K562 (cell line): Measurements from ENCODE around the gene ELAC2. TPM values are rescaled to one million over a fixed set of nuclear protein-coding genes. Genes with fewer than 3 reads are reported as not detected.
A peak's percentile ranks its signal among the peaks of the same experiment; 100 is the strongest.

Source experiments
- CBX8 ChIP-seq: fragments of 200-600 bp; sonication (generic); IDR thresholded peaks from 2 replicates; pipeline ENCODE4 v1.6.1; 2012; ENCODE audit warnings: borderline replicate concordance, mixed run types, low read depth, mild to moderate bottlenecking, moderate library complexity, mixed read lengths, low read length, control low read depth, inconsistent platforms; ENCODE audit not compliant: poor library complexity, severe bottlenecking; ENCODE audit errors: extremely low read depth
- CHD4 ChIP-seq: fragments of 200-600 bp; sonication (generic); IDR thresholded peaks from 3 replicates; pipeline ENCODE4 v1.6.1; 2012; ENCODE audit warnings: low read depth, mild to moderate bottlenecking, mixed read lengths, low read length, inconsistent platforms; ENCODE audit not compliant: insufficient read depth, insufficient replicate concordance, poor library complexity, severe bottlenecking
- CTBP1 ChIP-seq: fragments of 450-650 bp; IDR thresholded peaks from 2 replicates; pipeline ENCODE4 v1.6.1; 2016; ENCODE audit warnings: borderline replicate concordance
- FOXA3 ChIP-seq, 2 experiments: fragments of 450-650 bp in 1 of 2; sonication (generic) in 1 of 2; formaldehyde crosslinking; IDR thresholded peaks in 1 of 2; conservative IDR thresholded peaks in 1 of 2; 2 replicates each; pipeline versions ENCODE4 v1.4.0 to v1.8.0; 2020 to 2022; ENCODE audit warnings: mild to moderate bottlenecking in 2 of 2, missing genetic modification reagents in 1 of 2
- FOXK1 ChIP-seq: sonication (generic); formaldehyde crosslinking; IDR thresholded peaks from 2 replicates; pipeline ENCODE4 v1.8.0; 2022; ENCODE audit warnings: missing genetic modification reagents, mild to moderate bottlenecking, borderline replicate concordance
- HMGN3 ChIP-seq: IDR thresholded peaks from 2 replicates; pipeline ENCODE4 v1.6.1; 2011; ENCODE audit warnings: borderline replicate concordance, low read depth, mild to moderate bottlenecking, mixed read lengths, low read length; ENCODE audit not compliant: insufficient read length; ENCODE audit errors: extremely low read depth
- KLF6 ChIP-seq: fragments of 250-450 bp; sonication (Bioruptor Pico); IDR thresholded peaks from 2 replicates; pipeline ENCODE4 v1.4.0; 2020; ENCODE audit warnings: mild to moderate bottlenecking, moderate library complexity, borderline replicate concordance
- PCBP1 ChIP-seq: fragments of 200-400 bp; formaldehyde crosslinking; IDR thresholded peaks from 2 replicates; pipeline ENCODE4 v1.6.1; 2018; ENCODE audit warnings: mild to moderate bottlenecking, low read depth, low read length; ENCODE audit not compliant: poor library complexity, severe bottlenecking
- PHF20 ChIP-seq: fragments of 450-650 bp; IDR thresholded peaks from 2 replicates; pipeline ENCODE4 v1.6.1; 2018; ENCODE audit not compliant: partially characterized antibody
- PML ChIP-seq: IDR thresholded peaks from 2 replicates; pipeline ENCODE4 v1.6.1; 2012; ENCODE audit warnings: low read length, inconsistent platforms
- POU5F1 ChIP-seq: fragments of 150-350 bp; IDR thresholded peaks from 2 replicates; pipeline ENCODE4 v1.6.1; 2014; ENCODE audit warnings: borderline replicate concordance, low read length, low read depth, mild to moderate bottlenecking; ENCODE audit not compliant: partially characterized antibody
- RBM25 ChIP-seq: fragments of 200-400 bp; formaldehyde crosslinking; IDR thresholded peaks from 2 replicates; pipeline ENCODE4 v1.6.1; 2018; ENCODE audit warnings: low read length, low read depth, moderate library complexity; ENCODE audit not compliant: severe bottlenecking
- RHOXF2B ChIP-seq: fragments of 250-450 bp; sonication (Bioruptor Pico); conservative IDR thresholded peaks from 2 replicates; pipeline ENCODE4 v1.5.1; 2021
- SRSF1 ChIP-seq: fragments of 200-400 bp; formaldehyde crosslinking; IDR thresholded peaks from 2 replicates; pipeline ENCODE4 v1.6.1; 2017; ENCODE audit warnings: mild to moderate bottlenecking, low read depth, low read length, moderate library complexity
- SRSF3 ChIP-seq: fragments of 200-400 bp; formaldehyde crosslinking; IDR thresholded peaks from 2 replicates; pipeline ENCODE4 v1.6.1; 2016; ENCODE audit warnings: mild to moderate bottlenecking, low read length, moderate library complexity; ENCODE audit not compliant: insufficient read depth
- STAT5A ChIP-seq: IDR thresholded peaks from 2 replicates; pipeline ENCODE4 v1.6.1; 2012; ENCODE audit warnings: low read length, inconsistent platforms, borderline replicate concordance
- TAF9B ChIP-seq: fragments of 450-650 bp; IDR thresholded peaks from 2 replicates; pipeline ENCODE4 v1.6.1; 2018; ENCODE audit warnings: mild to moderate bottlenecking; ENCODE audit not compliant: partially characterized antibody
- TBL1XR1 ChIP-seq, 2 experiments: IDR thresholded peaks; 2 replicates each; pipeline ENCODE4 v1.6.1; 2012; ENCODE audit warnings: improper control_type of control experiment in 2 of 2, low read length in 2 of 2, mild to moderate bottlenecking in 1 of 2
- U2AF2 ChIP-seq: fragments of 200-400 bp; formaldehyde crosslinking; optimal IDR thresholded peaks from 2 replicates; pipeline ENCODE3; 2017; ENCODE audit warnings: low read depth, mild to moderate bottlenecking, low read length
- XRCC4 ChIP-seq: IDR thresholded peaks from one replicate; pipeline ENCODE4 v1.6.1; 2011; ENCODE audit not compliant: insufficient read depth, insufficient read length; ENCODE audit errors: extremely low read depth
- ZBTB1 ChIP-seq: sonication (generic); formaldehyde crosslinking; IDR thresholded peaks from 2 replicates; pipeline ENCODE4 v1.8.1; 2023; ENCODE audit warnings: missing genetic modification reagents, low read depth, mild to moderate bottlenecking, borderline replicate concordance
- ZNF324 ChIP-seq: fragments of 250-450 bp; sonication (Bioruptor Pico); IDR thresholded peaks from 2 replicates; pipeline ENCODE4 v1.4.0; 2020; ENCODE audit warnings: mild to moderate bottlenecking
- ZNF436 ChIP-seq: fragments of 250-450, 450-650 bp; sonication (Bioruptor Pico); formaldehyde crosslinking; IDR thresholded peaks from 2 replicates; pipeline ENCODE4 v1.7.0; 2020; ENCODE audit warnings: mild to moderate bottlenecking
- ZNF77 ChIP-seq: fragments of 250-450 bp; sonication (Bioruptor Pico); IDR thresholded peaks from 2 replicates; pipeline ENCODE4 v1.5.0; 2020
- polyA plus RNA-seq, 8 experiments: library from polyadenylated mRNA; depleted of rRNA in 4 of 8; stranded (reverse) in 5 of 8; unstranded in 3 of 8; fragments of >200 nt; fragmentation: Nextera tagmentation in 2 of 8; fragmentation: Illumina TruSeq in 1 of 8; extraction: Ambion mirVana in 2 of 8; extraction: Trizol in 1 of 8; gene quantifications; 2 replicates each; pipeline versions ENCODE4 v1.2.1 to v1.2.3, GENCODE V29; 2011 to 2014; ENCODE audit warnings: inconsistent platforms in 1 of 8, missing spikeins in 1 of 8
- total RNA-seq, 7 experiments: library from RNA; depleted of rRNA in 6 of 7; stranded (reverse); fragments of >200 nt in 6 of 7; fragmentation: Illumina TruSeq in 2 of 7; extraction: Trizol in 2 of 7; gene quantifications; 2 replicates each; pipeline versions ENCODE4 v1.2.1 to v1.2.3, GENCODE V29; 2011 to 2021; ENCODE audit warnings: low replicate concordance in 1 of 7
- TF ChIP-seq, protein P1 (sequence below): sonication (generic); formaldehyde crosslinking; IDR thresholded peaks from 2 replicates; pipeline ENCODE4 v1.8.0; 2023; ENCODE audit warnings: mild to moderate bottlenecking, missing genetic modification reagents
- TF ChIP-seq, protein P2 (sequence below): fragments of 250-450 bp; sonication (Bioruptor Pico); IDR thresholded peaks from 2 replicates; pipeline ENCODE4 v1.8.0; 2022; ENCODE audit warnings: inconsistent platforms, mild to moderate bottlenecking, moderate library complexity, borderline replicate concordance

The ELAC2 gene
- total and polyA plus RNA-seq, 9 of the 15 experiments (the other 6 are each of a cell fraction or from before 2014, with no cell fraction given) = 4.5 to 129 (median 70.6) TPM

DNA sequence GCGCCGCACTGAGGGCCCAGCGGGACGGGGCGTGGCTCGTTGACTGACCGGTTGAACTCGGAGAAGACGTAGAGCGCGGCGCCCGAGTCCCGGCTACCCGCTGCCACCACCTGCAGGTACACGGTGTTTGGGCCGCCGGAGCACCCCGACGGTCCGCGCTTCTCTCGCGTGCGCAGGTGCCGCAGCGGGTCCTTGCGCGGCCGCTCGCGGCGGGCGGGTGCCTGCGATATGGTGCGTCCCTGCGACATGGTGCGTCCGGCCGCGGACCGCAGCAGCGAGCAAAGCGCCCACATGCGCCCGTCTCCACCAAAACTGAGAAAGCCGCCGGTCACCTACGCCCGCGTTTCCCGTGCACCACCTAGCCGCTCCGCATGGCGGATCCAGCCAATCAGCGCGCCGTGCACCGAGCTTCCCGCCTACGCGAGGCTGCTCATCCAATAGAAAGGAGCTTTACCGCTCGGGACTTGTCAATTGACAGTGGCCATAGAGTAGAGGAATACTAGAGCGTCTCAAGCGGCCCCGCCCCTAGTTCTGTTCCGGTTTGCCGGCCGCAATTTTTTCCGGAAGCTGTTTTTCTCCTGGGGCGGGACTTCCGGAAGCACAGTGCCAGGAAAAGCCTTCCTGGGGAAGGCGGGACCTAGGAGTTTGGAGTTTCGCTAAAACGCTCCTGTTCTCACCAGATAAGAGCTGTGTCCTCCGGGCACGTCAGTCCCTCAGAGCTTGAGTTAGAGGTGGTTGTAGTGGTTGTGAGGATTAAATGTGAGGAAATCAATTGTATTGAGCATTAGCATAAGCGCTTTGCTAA, at the start of gene ELAC2 (continued):
- TF ChIP-seq, protein P1, sequence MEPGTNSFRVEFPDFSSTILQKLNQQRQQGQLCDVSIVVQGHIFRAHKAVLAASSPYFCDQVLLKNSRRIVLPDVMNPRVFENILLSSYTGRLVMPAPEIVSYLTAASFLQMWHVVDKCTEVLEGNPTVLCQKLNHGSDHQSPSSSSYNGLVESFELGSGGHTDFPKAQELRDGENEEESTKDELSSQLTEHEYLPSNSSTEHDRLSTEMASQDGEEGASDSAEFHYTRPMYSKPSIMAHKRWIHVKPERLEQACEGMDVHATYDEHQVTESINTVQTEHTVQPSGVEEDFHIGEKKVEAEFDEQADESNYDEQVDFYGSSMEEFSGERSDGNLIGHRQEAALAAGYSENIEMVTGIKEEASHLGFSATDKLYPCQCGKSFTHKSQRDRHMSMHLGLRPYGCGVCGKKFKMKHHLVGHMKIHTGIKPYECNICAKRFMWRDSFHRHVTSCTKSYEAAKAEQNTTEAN (CRISPR knock-in tag) = no peak
- peak; percentile 66; the same call in 1 of the 2 replicates for TF ChIP-seq CTBP1
- TF ChIP-seq HMGN3 = peak; percentile 56
- no peak for TF ChIP-seq ZNF436 (CRISPR knock-in tag)
- peak; percentile 41 for TF ChIP-seq TAF9B
- TF ChIP-seq ZBTB1 = no peak
- TF ChIP-seq XRCC4 = no peak
- no peak for TF ChIP-seq ZNF324
- no peak for TF ChIP-seq ZNF77 (CRISPR knock-in tag)
- no peak for TF ChIP-seq PCBP1
- TF ChIP-seq RBM25 = peak; percentile 93
- TF ChIP-seq U2AF2 = no peak
- TF ChIP-seq, protein P2, sequence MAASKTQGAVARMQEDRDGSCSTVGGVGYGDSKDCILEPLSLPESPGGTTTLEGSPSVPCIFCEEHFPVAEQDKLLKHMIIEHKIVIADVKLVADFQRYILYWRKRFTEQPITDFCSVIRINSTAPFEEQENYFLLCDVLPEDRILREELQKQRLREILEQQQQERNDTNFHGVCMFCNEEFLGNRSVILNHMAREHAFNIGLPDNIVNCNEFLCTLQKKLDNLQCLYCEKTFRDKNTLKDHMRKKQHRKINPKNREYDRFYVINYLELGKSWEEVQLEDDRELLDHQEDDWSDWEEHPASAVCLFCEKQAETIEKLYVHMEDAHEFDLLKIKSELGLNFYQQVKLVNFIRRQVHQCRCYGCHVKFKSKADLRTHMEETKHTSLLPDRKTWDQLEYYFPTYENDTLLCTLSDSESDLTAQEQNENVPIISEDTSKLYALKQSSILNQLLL = no peak
- TF ChIP-seq KLF6 (CRISPR knock-in tag) = no peak
- TF ChIP-seq CBX8 = no peak
- TF ChIP-seq FOXA3 (CRISPR knock-in tag; conservative IDR thresholded peaks at IDR 0.05 in 1 of 2, IDR thresholded peaks at IDR 0.05 in 1 of 2) = no peak
- TF ChIP-seq CHD4 = no peak
- TF ChIP-seq STAT5A = peak; percentile 25; the same call in 1 of the 2 replicates
- peak; percentile 49 for TF ChIP-seq PHF20
- no peak for TF ChIP-seq FOXK1 (CRISPR knock-in tag)
- TF ChIP-seq TBL1XR1 (IDR thresholded peaks at IDR 0.05; ENCODE audit: low read length in 2 of 2) = no peak; a peak in 1 of 4 replicates
- TF ChIP-seq SRSF3 = no peak
- TF ChIP-seq SRSF1 = no peak
- no peak for TF ChIP-seq RHOXF2B (CRISPR knock-in tag)
- peak; percentile 63; the same call in 1 of the 2 replicates for TF ChIP-seq PML
- TF ChIP-seq POU5F1 = no peak
